NCI-H345 treated with DMSO at 0.1 percent for 48 hours (cell line): ENCODE results near the gene PLXNB2.
"Not testable (repeated sequence)": the region's sequence is repeated elsewhere in the genome, so short reads cannot be mapped to it uniquely, and the experiment has no call there.

Experiments
- DNase-seq: peaks from one replicate; lab custom pipeline; 2025; ENCODE audit not compliant: unreplicated experiment; lab: John Stamatoyannopoulos, UW

Gene PLXNB2

DNA sequence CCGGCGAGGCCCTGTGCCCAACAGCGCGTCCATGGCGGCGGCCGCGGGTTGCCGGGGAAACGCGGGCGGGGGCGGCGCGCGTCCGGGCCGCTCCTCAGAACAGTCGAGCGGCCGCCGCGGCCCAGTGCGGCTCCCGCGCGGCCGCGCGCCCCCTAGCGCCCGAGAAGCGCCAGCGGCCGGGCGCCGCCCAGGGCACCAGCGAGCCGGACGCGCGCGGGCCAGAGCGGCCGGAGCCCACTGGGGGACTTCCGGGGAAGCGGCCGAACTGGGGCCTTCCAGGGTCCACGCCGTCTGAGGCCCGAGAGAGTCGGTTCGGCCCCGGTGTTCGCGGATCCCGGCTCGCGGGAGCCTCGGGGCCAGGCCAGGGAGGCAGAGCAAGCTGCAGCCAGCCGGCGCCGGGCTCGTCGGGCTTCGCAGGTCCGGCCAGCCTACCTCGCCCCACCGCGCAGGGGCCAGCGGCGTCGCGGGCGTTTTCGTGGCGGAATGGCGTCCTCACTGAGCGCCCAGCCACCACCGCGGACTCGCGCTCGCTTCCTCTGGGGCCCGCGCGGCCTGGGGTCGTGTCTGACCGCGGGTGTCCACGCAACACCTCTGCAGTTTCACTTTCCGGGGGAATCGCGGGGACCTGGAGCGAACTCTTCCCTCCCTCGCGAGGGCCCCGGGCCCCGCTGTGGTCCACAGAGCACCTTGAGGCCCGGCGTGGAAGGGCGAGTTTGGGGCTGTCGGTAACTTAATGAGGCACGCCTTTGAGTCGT is 19.7 kb upstream of the PLXNB2 start, which contains the start of gene DENND6B:
Gene DENND6B (minus strand): TSS at position 57 of the 755 bp plus-strand sequence. CDS start 24 bp downstream, at position 33.
- peak; percentile 61 for DNase-seq

DNA sequence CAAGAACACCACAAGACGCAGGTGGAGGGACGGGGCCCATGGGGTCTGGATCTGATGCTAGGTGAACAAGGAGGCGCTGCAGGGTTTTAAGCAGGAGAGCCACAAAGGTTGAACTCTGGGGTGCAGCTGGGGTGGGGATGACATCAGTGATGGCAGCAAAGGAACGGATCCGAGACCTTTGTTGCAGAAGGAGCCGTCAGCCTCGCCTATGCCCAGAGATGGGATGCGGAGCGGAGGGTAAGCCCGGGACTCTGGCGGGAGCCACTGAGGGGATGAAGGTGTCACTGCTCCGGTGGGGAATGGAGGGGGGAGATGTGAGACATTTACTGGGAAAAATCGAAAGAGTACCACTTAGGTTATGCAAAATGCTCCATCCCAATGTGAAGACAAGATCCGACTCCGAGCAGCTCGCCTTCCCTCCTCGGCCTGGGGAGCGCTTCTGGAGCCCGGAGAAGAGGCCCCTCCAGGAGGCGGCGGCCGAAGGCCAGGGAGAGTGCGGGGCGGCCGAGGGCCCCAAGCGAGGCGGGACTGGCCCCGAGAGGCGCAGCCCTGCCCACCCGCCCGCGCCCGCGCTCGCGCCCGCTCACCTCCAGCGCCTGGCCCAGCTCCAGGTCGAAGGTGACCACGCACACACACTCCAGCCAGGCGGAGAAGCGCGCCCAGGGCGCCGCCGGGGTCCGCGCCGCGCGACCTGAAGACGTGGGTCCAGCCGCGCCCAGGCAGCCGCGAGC is 18.9 kb upstream of the PLXNB2 start:
- DNase-seq = no peak

- no peak for DNase-seq
Measured at GRCh38 chr22:50325444-50326224, 18.2 kb upstream of the PLXNB2 start.

DNA sequence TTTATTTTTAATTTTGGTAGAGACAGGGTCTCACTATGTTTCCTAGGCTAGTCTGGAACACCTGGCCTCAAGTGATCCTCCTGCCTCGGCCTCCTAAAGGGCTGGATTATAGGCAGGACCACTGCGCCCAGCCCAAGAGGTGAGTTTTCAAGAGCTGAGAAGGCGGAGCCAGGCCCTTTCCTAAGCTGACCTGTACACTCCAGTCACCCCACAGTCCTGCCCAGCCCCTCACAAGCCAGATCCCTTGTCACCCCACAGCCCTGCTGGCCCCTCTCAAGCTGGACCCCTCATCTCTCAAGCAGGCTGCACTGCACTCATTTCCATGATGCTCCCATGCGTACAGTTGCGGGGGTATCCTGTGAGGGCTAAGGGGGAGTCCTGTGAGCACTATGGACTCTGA is 16.5 kb upstream of the PLXNB2 start:
- DNase-seq = no peak

DNA sequence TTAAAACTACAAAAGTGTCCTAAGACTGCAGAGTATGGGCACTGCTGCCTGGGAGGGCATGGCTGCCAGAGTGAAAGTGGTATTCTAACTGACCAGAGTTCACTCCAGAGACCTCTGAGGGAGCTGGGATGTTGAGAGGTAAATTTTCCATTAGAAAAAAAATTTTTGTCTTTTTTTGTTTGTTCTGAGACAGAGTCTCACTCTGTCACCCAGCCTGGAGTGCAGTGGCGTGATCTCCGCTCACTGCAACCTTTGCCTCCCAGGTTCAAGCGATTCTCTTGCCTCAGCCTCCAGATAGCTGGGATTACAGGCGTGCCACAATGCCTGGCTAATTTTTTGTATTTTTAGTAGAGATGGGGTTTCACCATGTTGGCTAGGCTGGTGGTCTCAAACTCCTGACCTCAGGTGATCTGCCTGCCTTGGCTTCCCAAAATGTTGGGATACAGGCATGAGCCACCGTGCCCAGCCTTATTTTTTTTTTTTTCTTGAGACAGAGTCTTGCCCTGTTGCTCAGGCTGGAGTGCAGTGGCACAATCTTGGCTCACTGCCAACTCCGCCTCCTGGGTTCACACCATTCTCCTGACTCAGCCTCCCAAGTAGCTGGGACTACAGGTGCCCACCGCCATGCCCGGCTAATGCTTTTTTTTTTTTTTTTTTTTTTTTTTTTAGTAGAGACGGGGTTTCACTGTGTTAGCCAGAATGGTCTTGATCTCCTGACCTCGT is 15.1 kb upstream of the PLXNB2 start:
- DNase-seq = not testable (repeated sequence)

- DNase-seq = no peak
Measured at GRCh38 chr22:50320671-50321325, 13.4 kb upstream of the PLXNB2 start.

DNA sequence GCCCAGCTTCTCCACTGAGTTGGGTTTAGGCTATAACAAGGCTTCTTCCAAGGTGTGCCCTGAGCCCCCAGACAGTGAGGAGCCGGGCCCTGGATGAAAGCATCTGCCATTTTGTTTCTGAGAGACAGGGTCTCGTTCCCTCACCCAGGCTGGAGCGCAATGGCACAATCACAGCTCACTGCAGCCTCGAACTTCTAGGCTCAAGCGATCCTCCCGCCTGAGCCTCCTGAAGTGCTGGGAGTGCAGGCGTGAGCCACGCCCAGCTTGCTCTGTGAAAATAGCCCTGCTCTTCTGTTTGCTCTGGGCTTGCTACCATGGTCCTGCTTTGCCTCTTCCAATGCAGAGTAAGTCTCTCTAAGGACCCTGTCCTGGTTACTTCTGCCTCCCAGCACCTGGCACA is 12.7 kb upstream of the PLXNB2 start:
- no peak for DNase-seq

GRCh38 chr22:50319503-50319951 is 12.1 kb upstream of the PLXNB2 start:
- no peak for DNase-seq

DNA sequence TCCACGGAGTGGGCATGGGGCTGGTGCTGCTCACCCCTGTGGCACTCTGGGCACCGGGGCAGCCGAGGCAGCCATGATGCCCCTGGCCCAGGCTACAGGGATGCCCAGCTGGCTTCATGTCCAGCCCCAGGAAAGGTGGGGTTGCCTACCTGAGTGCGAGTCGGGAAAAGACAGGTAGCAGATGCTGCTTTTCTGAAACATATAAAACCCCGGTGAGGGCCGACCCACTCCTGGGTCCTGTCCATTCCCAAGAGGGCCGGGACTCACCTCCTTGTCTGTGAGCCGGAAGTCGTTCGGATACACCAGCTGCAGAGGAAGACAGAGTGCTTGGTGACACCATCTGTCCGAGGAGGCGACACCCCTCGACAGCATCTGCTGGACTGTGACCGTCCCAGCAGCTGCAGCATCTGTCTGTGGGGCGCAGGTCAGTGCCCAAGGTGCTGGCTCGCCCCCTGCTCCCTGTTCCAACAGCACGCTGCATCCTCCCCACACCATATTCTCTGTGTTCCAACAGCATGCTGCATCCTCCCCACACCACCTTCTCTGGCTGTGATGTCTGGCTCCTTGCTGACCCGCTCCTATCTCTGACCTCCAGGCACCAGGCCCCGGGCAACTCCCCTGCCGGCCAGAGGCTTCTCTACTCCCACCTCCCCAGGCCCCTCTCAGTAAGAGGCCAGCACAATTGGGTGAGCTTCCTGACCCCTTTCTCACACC is 11.4 kb upstream of the PLXNB2 start:
- DNase-seq = no peak

- no peak for DNase-seq
Measured at GRCh38 chr22:50318356-50318697, 10.9 kb upstream of the PLXNB2 start.

GRCh38 chr22:50317674-50318073 is 10.2 kb upstream of the PLXNB2 start:
- DNase-seq = no peak

GRCh38 chr22:50317178-50317577 is 9.7 kb upstream of the PLXNB2 start:
- no peak for DNase-seq

DNA sequence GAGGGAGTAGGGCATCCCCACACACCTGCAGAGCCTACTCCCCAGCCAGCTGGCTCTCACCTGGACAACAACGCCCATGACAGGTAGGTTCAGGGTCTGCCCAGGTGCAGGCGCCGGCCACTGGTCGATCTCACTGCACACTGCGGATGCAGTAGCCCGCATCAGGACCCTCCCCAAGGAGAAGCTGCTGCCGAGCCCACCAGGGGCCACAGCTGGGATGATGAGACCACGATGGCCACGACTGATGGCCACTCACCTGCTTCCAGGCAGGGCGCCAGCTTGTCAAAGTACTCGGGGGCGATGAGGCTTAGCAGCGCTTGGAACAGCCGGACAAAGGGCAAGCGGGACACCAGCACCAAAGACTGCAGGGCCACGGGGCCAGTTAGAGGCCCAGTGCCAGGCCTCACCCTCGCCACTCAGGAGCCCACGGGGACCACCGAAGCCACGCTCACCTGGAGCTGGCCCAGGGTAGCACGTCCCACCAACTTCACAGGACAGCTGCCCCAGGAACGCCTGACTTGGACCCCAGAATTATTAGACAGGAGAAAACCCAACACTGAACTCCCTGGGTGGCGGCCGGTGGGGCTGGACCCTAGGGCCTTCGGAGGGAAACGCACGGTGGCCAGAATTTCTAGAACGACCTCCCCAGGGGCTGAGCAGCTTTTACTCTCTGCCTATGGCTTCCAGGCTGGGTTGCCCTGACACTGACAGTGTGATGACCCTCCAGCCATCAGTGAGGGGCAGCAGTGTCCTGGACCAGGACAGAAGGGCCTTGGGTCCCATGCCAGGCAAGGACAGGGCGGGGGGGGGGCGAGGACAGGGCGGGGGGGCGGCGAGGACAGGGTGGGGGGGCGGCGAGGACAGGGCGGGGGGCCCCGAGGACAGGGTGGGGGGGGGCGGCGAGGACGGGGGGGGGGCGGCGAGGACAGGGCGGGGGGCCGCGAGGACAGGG is 8.9 kb upstream of the PLXNB2 start:
- no peak for DNase-seq

GRCh38 chr22:50315289-50316113 is 8.1 kb upstream of the PLXNB2 start:
- no peak for DNase-seq

DNA sequence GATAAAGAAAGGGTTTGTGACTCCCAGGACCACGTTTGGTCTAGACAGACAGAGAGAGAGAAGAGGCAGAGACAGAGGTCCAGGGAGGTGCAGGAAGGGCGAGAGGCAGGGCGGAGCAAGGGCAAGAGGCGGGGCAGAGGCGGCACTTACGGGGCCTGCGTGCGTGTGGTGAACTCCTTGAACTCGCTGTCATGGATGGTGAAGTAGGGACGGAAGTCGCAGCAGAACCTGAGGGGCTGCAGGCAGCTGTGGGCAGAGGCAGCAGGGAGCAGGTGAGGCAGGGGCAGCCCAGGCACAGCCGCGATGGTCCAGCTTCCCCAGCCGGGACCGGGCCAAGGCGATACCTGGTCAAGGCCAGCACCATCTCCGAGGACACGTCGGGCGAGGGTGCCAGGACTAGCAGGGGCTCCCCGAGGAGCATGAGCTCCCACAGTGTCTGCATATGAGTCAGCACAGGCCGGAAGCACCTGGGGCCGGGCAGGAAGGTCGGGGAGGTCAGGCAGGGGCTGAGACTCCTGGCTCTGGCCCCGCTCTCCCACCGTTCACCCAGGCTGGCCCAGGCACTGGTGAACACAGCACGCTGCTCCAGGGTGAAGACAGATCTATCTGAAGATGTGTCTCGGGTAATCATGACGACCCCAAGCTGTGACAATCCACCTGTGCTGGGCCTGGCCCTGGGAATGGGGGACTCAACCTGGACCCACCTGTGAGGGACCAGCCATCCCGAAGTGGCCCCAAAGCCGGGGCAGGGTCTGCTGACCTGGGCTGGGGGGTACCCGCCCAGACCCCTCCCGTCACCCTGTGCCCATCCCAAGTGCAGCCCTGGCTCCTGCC is 7.2 kb upstream of the PLXNB2 start:
- DNase-seq = no peak

- no peak for DNase-seq
Measured at GRCh38 chr22:50314081-50314454, 6.6 kb upstream of the PLXNB2 start.

DNA sequence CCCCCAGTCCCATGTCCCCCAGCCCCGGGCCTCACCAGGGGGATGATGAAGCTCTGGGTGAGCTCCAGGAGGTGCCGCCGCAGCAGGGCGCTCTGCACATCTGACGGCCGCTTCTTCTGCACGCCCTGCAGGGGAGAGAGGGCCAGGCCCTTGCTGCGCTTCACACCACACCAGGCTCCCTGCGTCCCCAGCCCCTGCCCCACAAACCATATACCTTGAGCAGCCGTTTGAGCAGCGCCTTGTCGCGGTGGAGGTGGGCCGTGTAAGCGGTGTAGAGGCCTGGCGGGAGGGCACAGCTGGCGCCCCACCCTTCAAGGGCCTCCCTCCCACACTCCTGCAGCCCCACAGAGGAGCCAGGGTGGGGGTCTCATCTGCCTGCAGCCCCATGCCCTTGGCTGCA is 6.2 kb upstream of the PLXNB2 start:
- no peak for DNase-seq
